ENCODE data around the gene TTC28.

The TTC28 gene

DNA sequence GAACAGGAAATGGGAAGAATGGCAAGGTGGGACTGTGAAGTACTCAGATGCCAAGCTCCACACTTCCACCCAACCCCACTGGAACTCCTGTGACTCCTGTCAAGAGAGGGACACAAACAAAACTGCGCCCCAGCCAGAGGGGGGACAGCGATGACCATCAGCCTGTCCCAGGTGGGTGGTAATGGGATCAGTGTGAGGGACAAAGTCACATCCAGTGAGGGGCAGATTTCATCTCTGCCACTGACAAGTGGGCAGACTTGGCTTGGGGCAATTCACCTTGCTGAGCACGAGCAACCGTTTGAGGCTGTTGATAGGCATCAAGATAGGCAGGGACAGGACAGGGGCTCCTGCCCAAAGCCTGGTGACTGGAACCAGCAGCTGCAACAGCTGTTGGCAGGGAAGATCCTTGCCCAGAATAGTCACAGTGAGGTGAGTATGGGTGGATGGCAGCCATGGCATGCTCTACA is 655.2 kb downstream of the TTC28 start:
- Histone ChIP-seq H4K20me1 (ENCODE audit: insufficient read depth, low read length, poor library complexity, severe bottlenecking) (no peaks in the 10 kb centered on the region), H3K27me3 (ENCODE audit: insufficient read depth, low read length, poor library complexity, severe bottlenecking) (no peaks in the 10 kb centered on the region), H3K4me3 (ENCODE audit: low read length, poor library complexity, severe bottlenecking) (no peak overlapping the region), H3K4me2 (ENCODE audit: low read depth, low read length, poor library complexity, severe bottlenecking) (no peak overlapping the region), H2AFZ (ENCODE audit: low read length) (no peak overlapping the region), H3K9me2 (replicated peaks; ENCODE audit: low read depth, low read length) (no peaks in the 10 kb centered on the region), H3K79me2 (ENCODE audit: insufficient read depth, low read length) (peaks cover 14% of the 10 kb centered on the region; the same call in 1 of the 2 replicates), H3K4me1 (ENCODE audit: insufficient read depth, low read length, poor library complexity, severe bottlenecking) (peaks cover 13% of the 10 kb centered on the region), H3K36me3 (ENCODE audit: insufficient read depth, low read length) (peaks cover 75% of the 10 kb centered on the region; the same call in 1 of the 2 replicates), H3K9ac (ENCODE audit: low read depth, low read length, poor library complexity, severe bottlenecking) (no peak overlapping the region), H3F3A (ENCODE audit: low read depth) (no peaks in the 10 kb centered on the region), H3K9me3 (ENCODE audit: insufficient read depth, low read depth, low read length) (no peaks in the 10 kb centered on the region)
- TF ChIP-seq, protein P1, sequence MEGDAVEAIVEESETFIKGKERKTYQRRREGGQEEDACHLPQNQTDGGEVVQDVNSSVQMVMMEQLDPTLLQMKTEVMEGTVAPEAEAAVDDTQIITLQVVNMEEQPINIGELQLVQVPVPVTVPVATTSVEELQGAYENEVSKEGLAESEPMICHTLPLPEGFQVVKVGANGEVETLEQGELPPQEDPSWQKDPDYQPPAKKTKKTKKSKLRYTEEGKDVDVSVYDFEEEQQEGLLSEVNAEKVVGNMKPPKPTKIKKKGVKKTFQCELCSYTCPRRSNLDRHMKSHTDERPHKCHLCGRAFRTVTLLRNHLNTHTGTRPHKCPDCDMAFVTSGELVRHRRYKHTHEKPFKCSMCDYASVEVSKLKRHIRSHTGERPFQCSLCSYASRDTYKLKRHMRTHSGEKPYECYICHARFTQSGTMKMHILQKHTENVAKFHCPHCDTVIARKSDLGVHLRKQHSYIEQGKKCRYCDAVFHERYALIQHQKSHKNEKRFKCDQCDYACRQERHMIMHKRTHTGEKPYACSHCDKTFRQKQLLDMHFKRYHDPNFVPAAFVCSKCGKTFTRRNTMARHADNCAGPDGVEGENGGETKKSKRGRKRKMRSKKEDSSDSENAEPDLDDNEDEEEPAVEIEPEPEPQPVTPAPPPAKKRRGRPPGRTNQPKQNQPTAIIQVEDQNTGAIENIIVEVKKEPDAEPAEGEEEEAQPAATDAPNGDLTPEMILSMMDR (conservative IDR thresholded peaks at IDR 0.05; ENCODE audit: low read length): no peak
- TF ChIP-seq EZH2phosphoT487 (IDR thresholded peaks at IDR 0.05; ENCODE audit: borderline replicate concordance): no peak

DNA sequence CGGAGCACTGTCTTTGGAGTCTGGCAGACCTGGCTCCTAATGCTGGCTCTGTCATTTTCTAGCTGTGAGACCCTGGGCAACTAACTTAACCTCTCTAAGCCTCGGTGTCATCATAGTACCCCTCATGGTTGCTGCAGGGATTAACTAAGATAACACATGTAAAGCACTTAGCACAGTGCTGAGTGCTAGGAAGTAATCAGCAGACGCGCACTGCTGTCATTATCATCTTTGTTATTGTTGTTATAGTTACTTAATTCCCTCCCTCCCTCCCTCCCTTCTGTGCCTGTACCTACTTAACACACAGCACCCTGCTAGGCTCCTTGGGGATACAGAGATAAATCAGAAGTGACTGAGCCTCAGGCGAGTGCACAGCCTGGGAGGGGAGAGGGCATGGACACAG is 655.9 kb downstream of the TTC28 start:
- peaks cover 4% of the 10 kb centered on the region for H4K20me1 ChIP-seq (ENCODE audit: insufficient read depth, low read length, poor library complexity, severe bottlenecking)
- peaks cover 11% of the 10 kb centered on the region; the same call in 1 of the 2 replicates for H3K79me2 ChIP-seq (ENCODE audit: insufficient read depth, low read length)
- H3K4me2 ChIP-seq (ENCODE audit: low read depth, low read length, poor library complexity, severe bottlenecking): no peak overlapping the region
- no peak overlapping the region for H3K9ac ChIP-seq (ENCODE audit: low read depth, low read length, poor library complexity, severe bottlenecking)
- peaks cover 68% of the 10 kb centered on the region; the same call in 1 of the 2 replicates for H3K36me3 ChIP-seq (ENCODE audit: insufficient read depth, low read length)
- TF ChIP-seq EZH2phosphoT487 (IDR thresholded peaks at IDR 0.05; ENCODE audit: borderline replicate concordance): no peak
- TF ChIP-seq, protein P1 (conservative IDR thresholded peaks at IDR 0.05; ENCODE audit: low read length): no peak
- H3K4me3 ChIP-seq (ENCODE audit: low read length, poor library complexity, severe bottlenecking): no peak overlapping the region
- no peaks in the 10 kb centered on the region for H3K9me2 ChIP-seq (replicated peaks; ENCODE audit: low read depth, low read length)
- H3K9me3 ChIP-seq (ENCODE audit: insufficient read depth, low read depth, low read length): no peaks in the 10 kb centered on the region
- no peaks in the 10 kb centered on the region for H3F3A ChIP-seq (ENCODE audit: low read depth)
- H2AFZ ChIP-seq (ENCODE audit: low read length): no peak overlapping the region
- no peaks in the 10 kb centered on the region for H3K27me3 ChIP-seq (ENCODE audit: insufficient read depth, low read length, poor library complexity, severe bottlenecking)
- H3K4me1 ChIP-seq (ENCODE audit: insufficient read depth, low read length, poor library complexity, severe bottlenecking): peaks cover 12% of the 10 kb centered on the region

DNA sequence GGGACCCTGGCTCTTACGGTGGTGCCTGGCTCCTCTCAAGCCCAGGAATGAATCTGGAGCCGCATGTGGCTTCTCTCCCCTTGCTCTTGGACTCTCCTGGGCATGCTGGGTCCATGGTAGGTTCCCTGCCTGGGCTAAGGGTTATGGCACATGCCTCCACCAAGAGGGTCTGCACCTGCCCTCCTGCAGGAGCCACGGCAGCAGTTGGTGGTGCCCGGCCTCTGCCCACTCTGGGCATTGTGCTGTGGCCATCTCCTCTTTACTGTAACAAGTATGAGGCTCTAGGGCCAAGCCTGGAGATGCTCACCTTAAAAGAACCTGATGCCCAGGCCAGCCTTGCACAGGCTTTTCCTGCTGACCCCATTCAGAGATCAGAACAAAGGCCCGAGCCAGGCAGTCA is 656.6 kb downstream of the TTC28 start:
- no peak overlapping the region for H3K4me2 ChIP-seq (ENCODE audit: low read depth, low read length, poor library complexity, severe bottlenecking)
- H3K27me3 ChIP-seq (ENCODE audit: insufficient read depth, low read length, poor library complexity, severe bottlenecking): no peaks in the 10 kb centered on the region
- no peaks in the 10 kb centered on the region for H3K9me2 ChIP-seq (replicated peaks; ENCODE audit: low read depth, low read length)
- TF ChIP-seq, protein P1 (conservative IDR thresholded peaks at IDR 0.05; ENCODE audit: low read length): no peak
- TF ChIP-seq EZH2phosphoT487 (IDR thresholded peaks at IDR 0.05; ENCODE audit: borderline replicate concordance): no peak
- no peaks in the 10 kb centered on the region for H3F3A ChIP-seq (ENCODE audit: low read depth)
- peaks cover 61% of the 10 kb centered on the region; the same call in 1 of the 2 replicates for H3K36me3 ChIP-seq (ENCODE audit: insufficient read depth, low read length)
- H4K20me1 ChIP-seq (ENCODE audit: insufficient read depth, low read length, poor library complexity, severe bottlenecking): peaks cover 4% of the 10 kb centered on the region
- H3K79me2 ChIP-seq (ENCODE audit: insufficient read depth, low read length): peaks cover 4% of the 10 kb centered on the region; the same call in 1 of the 2 replicates
- H3K4me1 ChIP-seq (ENCODE audit: insufficient read depth, low read length, poor library complexity, severe bottlenecking): peaks cover 16% of the 10 kb centered on the region
- H2AFZ ChIP-seq (ENCODE audit: low read length): no peak overlapping the region
- H3K4me3 ChIP-seq (ENCODE audit: low read length, poor library complexity, severe bottlenecking): no peak overlapping the region
- no peaks in the 10 kb centered on the region for H3K9me3 ChIP-seq (ENCODE audit: insufficient read depth, low read depth, low read length)
- no peak overlapping the region for H3K9ac ChIP-seq (ENCODE audit: low read depth, low read length, poor library complexity, severe bottlenecking)

Measured in Loucy (cell line).